Measurements from ENCODE around the gene ATXN1.
"Not testable (repeated sequence)": the region's sequence is repeated elsewhere in the genome, so short reads cannot be mapped to it uniquely, and the experiment has no call there.

The ATXN1 gene

DNA sequence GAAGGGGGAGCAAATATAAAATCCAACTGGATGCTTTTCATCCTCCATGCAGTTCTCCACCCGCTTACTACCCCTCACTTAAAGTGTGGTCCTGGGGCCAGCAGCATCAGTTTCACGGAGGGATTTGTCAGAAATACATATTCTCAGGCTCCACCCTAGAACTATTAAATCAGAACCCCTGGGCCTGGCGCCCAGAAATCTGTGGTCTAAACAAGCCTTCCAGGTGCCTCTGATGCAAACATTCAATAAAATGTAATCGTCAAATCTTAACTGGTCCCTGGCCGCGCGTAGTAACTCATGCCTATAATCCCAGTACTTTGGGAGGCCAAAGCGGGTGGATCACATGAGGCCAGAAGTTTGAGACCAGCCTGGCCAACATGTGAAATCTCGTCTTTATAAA lies 47.7 kb downstream of the ATXN1 start:
- DNase-seq (ENCODE audit: low read depth): no peak
- TF ChIP-seq CTCF (IDR thresholded peaks at IDR 0.05; ENCODE audit: low read depth, low read length, missing control alignments): no peak
- H3K4me3 ChIP-seq (ENCODE audit: low read depth, low read length): no peak overlapping the region

DNA sequence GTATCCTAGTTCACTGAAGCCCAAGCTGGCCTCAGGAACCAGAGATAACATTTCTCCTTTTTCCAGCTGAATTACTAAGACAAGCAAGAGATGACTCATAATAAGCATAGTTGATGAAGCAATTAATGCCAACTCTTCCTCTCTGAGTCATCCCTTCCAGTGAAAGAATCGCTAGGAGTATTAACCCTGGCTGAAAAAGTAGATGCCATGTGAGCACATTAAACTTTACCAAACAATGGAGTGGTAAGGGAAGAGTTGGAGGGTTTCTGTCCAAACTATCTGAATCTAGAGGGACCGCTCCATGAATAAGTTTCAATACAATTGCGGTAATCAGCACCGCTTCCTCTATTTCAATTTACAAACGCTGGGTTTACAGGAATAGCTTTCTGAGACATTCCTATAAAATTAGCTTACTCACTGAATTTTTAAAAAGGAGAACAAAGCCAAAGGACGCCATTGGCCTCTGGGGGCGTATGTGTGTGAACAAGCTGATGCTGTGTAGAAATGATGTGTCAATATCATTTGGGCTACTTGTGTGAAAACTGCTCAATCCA lies 48.3 kb downstream of the ATXN1 start:
- DNase-seq (ENCODE audit: low read depth): no peak
- H3K4me3 ChIP-seq (ENCODE audit: low read depth, low read length): no peak overlapping the region; the same call in 1 of the 2 replicates
- TF ChIP-seq CTCF (IDR thresholded peaks at IDR 0.05; ENCODE audit: low read depth, low read length, missing control alignments): peak; percentile 62

DNA sequence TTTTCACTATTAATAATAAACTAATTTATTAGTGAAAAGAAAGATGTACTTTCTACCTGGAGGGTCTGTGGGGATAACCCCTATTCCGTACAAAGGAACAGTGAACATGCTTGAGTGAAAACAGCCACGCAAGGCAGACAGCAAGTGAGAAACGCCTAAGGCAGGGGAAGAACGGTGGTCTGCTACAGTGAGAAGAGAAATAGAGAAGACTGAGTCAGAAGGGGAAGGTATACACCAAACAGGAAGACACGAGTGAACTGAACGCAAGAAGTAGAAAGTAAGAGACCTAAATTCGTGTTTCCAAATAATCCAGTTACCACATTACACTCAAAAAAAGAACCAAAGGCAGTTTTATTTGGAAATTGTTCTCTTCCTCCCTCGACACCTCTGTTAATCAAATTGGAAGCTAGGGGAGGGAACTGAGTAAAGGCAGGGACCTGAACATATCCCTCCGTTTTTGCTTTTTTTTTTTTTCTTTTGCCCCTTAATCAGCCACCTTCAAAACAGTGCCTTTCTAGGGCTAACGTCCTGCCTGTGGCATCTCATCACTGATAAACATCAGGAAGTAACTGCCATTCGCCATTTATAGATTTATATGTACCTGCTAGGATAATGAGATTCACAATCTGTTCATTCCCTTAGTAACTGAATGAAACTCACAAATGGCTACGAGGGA lies 48.9 kb downstream of the ATXN1 start:
- TF ChIP-seq CTCF (IDR thresholded peaks at IDR 0.05; ENCODE audit: low read depth, low read length, missing control alignments): no peak

GRCh38 chr6:16711546-16712254 lies 49.6 kb downstream of the ATXN1 start:
- no peak for DNase-seq (ENCODE audit: low read depth)
- peak overlapping the region; percentile 19; the same call in 1 of the 2 replicates for H3K4me3 ChIP-seq (ENCODE audit: low read depth, low read length)
- peak; percentile 9 for TF ChIP-seq CTCF (IDR thresholded peaks at IDR 0.05; ENCODE audit: low read depth, low read length, missing control alignments)

More for the DNA sequence above, 48.9 kb downstream of the ATXN1 start:
- peak overlapping the region; percentile 13; the same call in 1 of the 2 replicates for H3K4me3 ChIP-seq (ENCODE audit: low read depth, low read length)
- peak; percentile 24 for DNase-seq (ENCODE audit: low read depth)

- no peak for TF ChIP-seq CTCF (IDR thresholded peaks at IDR 0.05; ENCODE audit: low read depth, low read length, missing control alignments)
- H3K4me3 ChIP-seq (ENCODE audit: low read depth, low read length): no peak overlapping the region
- DNase-seq (ENCODE audit: low read depth): no peak
Measured at GRCh38 chr6:16706911-16707783, 54.1 kb downstream of the ATXN1 start.

- H3K4me3 ChIP-seq (ENCODE audit: low read depth, low read length); DNase-seq (ENCODE audit: low read depth): not testable (repeated sequence)
Measured at GRCh38 chr6:16706491-16706890, 54.8 kb downstream of the ATXN1 start.

- no peak overlapping the region for H3K4me3 ChIP-seq (ENCODE audit: low read depth, low read length)
- no peak for DNase-seq (ENCODE audit: low read depth)
- no peak for TF ChIP-seq CTCF (IDR thresholded peaks at IDR 0.05; ENCODE audit: low read depth, low read length, missing control alignments)
Measured at GRCh38 chr6:16706029-16706428, 55.2 kb downstream of the ATXN1 start.
